Spleen (tissue), 7 donors: Measurements from ENCODE around the gene MUSTN1.

ENCODE experiments used
- POLR2A ChIP-seq, 3 donors: fragments of 450-650 bp; IDR thresholded peaks; one replicate each; pipeline ENCODE4 v1.5.1; 2017; ENCODE audit warnings: antibody characterized with exemption in 3 of 3, mild to moderate bottlenecking in 1 of 3
- TF ChIP-seq, protein P1 (sequence below), 11 experiments: fragments of 200-600 bp in 7 of 11; fragments of 450-650 bp in 4 of 11; sonication (generic) in 4 of 11; IDR thresholded peaks in 8 of 11; conservative IDR thresholded peaks in 3 of 11; 1 replicate in 7 of 11; 2 replicates in 4 of 11; pipeline versions ENCODE4 v1.4.0 to v1.8.0; 2016 to 2021; ENCODE audit warnings: antibody characterized with exemption in 11 of 11, inconsistent platforms in 4 of 11, mild to moderate bottlenecking in 1 of 11
- donor health status: DM: no; HTN: no; CAD: no; lungs with moderate emphysema.
- donor health status: DM: no; HTN: no; CAD: no.
- donor health status: DM: no; HTN: no; CAD: no.

DNA sequence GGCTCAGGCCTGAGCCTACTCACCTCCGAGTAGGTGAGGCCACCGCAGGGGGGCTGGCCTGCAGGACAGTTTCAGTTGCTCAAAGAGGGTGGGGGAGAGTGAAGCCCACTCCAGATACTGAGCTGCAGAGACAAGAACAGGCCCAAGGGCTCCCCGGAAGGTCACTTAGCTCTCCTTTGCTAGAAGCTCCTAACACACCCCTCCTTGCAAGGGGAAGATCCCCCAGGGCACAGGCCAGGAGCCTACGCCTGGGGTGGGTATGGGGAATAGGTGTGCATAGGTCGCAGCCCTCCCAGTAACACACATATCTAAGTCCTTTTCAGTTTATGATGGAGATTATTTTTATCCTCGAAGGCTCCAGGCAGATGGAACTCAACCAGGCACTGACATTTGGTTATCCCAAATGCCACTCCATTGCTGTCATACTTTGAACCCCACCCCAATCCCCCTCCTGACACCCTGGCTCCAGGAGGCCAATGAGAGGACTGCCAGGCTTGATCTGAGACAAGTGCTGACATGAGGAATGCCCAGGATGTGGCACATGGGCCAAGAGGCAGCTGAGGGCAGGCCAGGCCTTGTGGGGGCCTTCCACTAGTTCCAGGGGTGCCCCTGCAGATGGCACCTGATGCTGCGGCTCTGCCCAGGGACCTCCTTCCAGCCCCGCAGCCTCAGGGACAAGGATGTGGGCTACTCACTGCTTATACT lies 1.1 kb upstream of the MUSTN1 start:
- TF ChIP-seq, protein P1, sequence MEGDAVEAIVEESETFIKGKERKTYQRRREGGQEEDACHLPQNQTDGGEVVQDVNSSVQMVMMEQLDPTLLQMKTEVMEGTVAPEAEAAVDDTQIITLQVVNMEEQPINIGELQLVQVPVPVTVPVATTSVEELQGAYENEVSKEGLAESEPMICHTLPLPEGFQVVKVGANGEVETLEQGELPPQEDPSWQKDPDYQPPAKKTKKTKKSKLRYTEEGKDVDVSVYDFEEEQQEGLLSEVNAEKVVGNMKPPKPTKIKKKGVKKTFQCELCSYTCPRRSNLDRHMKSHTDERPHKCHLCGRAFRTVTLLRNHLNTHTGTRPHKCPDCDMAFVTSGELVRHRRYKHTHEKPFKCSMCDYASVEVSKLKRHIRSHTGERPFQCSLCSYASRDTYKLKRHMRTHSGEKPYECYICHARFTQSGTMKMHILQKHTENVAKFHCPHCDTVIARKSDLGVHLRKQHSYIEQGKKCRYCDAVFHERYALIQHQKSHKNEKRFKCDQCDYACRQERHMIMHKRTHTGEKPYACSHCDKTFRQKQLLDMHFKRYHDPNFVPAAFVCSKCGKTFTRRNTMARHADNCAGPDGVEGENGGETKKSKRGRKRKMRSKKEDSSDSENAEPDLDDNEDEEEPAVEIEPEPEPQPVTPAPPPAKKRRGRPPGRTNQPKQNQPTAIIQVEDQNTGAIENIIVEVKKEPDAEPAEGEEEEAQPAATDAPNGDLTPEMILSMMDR (IDR thresholded peaks at IDR 0.05 in 8 of 11, conservative IDR thresholded peaks at IDR 0.05 in 3 of 11) = no peak
- TF ChIP-seq POLR2A (IDR thresholded peaks at IDR 0.05) = no peak
